ENCODE data around the gene ARHGAP26. TPM values are rescaled to one million over a fixed set of nuclear protein-coding genes. Genes with fewer than 3 reads are reported as not detected.

The ARHGAP26 gene
- total RNA-seq, 1 donor from 2014 or later: 8.9 TPM

DNA sequence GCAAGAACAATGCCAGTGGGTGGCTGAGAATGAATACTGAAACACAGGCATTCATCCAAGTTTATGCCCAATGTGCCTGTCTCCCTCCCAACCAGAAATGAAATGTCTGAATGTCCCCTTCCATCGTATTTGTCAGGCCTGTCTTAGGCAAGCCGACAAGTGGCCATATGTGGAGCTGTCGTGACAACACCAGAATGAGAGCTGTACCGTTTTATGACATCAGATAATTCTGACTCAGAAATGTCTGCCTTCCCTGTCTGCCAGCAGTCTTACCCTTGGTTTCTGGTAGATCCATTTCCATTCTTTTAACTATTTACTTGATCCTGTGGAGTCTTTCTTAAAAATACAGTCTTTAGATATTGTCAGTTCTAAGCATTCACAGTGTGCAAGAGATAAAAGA is 421.5 kb downstream of the ARHGAP26 start:
- Mint-ChIP-seq H3K9me3 (peaks cover 16% of the 10 kb centered on the region), H3K27ac (no peak overlapping the region), H3K36me3 (no peaks in the 10 kb centered on the region), H3K27me3 (ENCODE audit: low read depth) (no peaks in the 10 kb centered on the region), H3K4me3 (no peak overlapping the region), H3K4me1 (peaks cover 4% of the 10 kb centered on the region)
- DNase-seq (ENCODE audit: low spot score in 2 of 2, unreplicated experiment in 2 of 2): no peak
- TF ChIP-seq, protein P1, sequence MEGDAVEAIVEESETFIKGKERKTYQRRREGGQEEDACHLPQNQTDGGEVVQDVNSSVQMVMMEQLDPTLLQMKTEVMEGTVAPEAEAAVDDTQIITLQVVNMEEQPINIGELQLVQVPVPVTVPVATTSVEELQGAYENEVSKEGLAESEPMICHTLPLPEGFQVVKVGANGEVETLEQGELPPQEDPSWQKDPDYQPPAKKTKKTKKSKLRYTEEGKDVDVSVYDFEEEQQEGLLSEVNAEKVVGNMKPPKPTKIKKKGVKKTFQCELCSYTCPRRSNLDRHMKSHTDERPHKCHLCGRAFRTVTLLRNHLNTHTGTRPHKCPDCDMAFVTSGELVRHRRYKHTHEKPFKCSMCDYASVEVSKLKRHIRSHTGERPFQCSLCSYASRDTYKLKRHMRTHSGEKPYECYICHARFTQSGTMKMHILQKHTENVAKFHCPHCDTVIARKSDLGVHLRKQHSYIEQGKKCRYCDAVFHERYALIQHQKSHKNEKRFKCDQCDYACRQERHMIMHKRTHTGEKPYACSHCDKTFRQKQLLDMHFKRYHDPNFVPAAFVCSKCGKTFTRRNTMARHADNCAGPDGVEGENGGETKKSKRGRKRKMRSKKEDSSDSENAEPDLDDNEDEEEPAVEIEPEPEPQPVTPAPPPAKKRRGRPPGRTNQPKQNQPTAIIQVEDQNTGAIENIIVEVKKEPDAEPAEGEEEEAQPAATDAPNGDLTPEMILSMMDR (IDR thresholded peaks at IDR 0.05; ENCODE audit: unreplicated experiment): no peak

DNA sequence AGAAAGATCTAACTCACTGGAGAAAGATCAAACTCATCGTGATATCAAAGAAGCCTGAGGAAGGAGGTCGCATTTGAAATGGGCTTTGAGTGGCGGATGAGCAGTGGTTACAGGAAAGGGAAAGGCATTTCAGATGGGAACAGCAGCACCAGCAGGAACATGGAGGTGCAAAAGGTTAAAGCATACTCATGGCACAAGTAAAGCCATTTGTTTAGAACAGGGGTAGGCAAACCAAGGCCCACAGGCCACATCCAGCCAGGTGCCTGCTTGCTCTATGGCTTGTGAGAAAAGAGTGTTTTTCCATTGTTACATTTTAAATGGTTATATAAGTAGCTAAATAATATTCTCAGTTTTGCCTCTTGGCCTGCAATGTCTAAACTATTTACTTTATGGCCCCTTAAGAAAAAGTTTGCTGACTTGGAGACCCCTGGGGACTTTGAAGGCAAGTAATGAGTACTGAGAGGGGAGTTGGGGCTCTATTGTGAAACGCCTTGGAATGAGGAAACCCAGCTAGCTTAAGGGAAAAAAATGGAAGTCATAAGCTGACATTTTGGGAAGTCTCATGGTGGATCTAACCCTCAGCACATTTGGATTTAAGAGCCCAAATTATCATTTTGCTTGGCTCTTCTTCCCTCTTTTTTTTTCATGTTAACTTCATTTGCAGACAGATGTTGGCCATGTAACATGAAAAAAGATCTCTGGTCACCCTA is 422.2 kb downstream of the ARHGAP26 start:
- H3K36me3 Mint-ChIP-seq: peaks cover under 1% of the 10 kb centered on the region
- H3K27ac Mint-ChIP-seq: no peak overlapping the region
- TF ChIP-seq, protein P1 (IDR thresholded peaks at IDR 0.05; ENCODE audit: unreplicated experiment): no peak
- H3K9me3 Mint-ChIP-seq: peaks cover 20% of the 10 kb centered on the region
- no peak overlapping the region for H3K4me3 Mint-ChIP-seq
- peaks cover 2% of the 10 kb centered on the region for H3K4me1 Mint-ChIP-seq
- no peak for DNase-seq (ENCODE audit: low spot score in 2 of 2, unreplicated experiment in 2 of 2)
- no peaks in the 10 kb centered on the region for H3K27me3 Mint-ChIP-seq (ENCODE audit: low read depth)

DNA sequence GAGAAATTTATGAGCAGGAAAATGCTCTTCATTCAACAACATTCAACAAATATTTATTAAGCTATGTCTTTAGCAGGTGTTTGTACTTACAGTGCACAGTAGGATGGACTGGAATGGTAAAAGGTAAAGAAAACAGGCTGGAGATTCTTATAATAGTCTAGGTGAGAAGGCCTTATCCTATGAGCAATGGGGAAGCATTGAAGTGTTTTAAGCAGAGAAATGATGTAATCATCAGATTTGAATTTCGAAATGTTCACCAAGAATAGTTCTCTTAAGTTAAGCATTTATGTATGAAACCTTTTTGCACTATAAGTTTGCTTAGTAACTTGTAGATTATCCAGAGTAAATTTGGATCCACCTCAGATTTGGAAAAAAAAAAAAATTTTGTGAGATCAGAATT is 424.0 kb downstream of the ARHGAP26 start:
- TF ChIP-seq, protein P1 (IDR thresholded peaks at IDR 0.05; ENCODE audit: unreplicated experiment): no peak
- Mint-ChIP-seq H3K9me3 (peaks cover 27% of the 10 kb centered on the region), H3K27me3 (ENCODE audit: low read depth) (no peaks in the 10 kb centered on the region), H3K4me3 (no peak overlapping the region), H3K27ac (no peak overlapping the region), H3K36me3 (peaks cover 7% of the 10 kb centered on the region), H3K4me1 (no peaks in the 10 kb centered on the region)
- DNase-seq (ENCODE audit: low spot score in 2 of 2, unreplicated experiment in 2 of 2): no peak

DNA sequence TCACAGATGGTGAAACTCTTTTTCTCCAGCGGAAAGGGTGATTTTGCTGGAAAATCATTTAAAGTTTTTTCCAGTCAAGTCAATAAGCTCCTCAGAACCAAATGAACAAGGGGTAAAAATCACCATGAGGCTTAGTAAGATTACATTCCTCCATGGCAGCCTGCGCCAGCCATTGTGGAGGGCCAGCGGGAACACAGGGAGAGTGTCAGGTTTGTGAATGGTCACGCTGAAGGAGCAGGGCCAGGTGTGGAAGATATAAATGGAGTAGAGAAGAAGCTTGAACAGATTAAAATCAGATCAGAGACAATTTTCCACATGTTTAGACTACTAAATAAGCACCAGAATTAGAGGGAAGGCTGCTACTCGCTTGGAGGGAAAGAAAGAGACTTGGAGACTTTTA is 424.5 kb downstream of the ARHGAP26 start:
- no peaks in the 10 kb centered on the region for H3K4me1 Mint-ChIP-seq
- TF ChIP-seq, protein P1 (IDR thresholded peaks at IDR 0.05; ENCODE audit: unreplicated experiment): no peak
- peaks cover 27% of the 10 kb centered on the region for H3K9me3 Mint-ChIP-seq
- no peak overlapping the region for H3K4me3 Mint-ChIP-seq
- peaks cover 7% of the 10 kb centered on the region for H3K36me3 Mint-ChIP-seq
- DNase-seq (ENCODE audit: low spot score in 2 of 2, unreplicated experiment in 2 of 2): no peak
- no peaks in the 10 kb centered on the region for H3K27me3 Mint-ChIP-seq (ENCODE audit: low read depth)
- no peak overlapping the region for H3K27ac Mint-ChIP-seq

DNA sequence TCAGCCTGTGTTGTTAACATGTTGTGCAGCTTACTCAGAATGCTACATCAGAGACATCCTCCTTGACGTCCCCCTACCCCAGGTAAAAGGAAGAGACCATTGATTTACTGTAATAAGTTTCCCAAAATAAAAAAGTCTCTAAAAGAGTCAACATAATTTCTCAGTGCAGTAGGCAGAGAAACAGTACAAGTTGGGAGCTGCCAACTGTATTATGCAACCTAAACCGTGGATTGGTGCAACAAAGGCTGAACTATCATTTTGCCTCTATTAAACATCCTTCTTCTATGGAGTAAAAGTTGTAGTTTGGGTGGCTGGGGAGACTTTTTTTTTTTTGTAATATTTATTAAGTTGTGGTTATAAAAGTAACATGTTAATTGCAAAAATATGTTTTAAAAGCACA is 425.3 kb downstream of the ARHGAP26 start:
- DNase-seq (ENCODE audit: low spot score in 2 of 2, unreplicated experiment in 2 of 2): no peak
- no peaks in the 10 kb centered on the region for H3K4me1 Mint-ChIP-seq
- peaks cover 23% of the 10 kb centered on the region for H3K9me3 Mint-ChIP-seq
- no peaks in the 10 kb centered on the region for H3K27me3 Mint-ChIP-seq (ENCODE audit: low read depth)
- H3K4me3 Mint-ChIP-seq: no peak overlapping the region
- TF ChIP-seq, protein P1 (IDR thresholded peaks at IDR 0.05; ENCODE audit: unreplicated experiment): no peak
- H3K27ac Mint-ChIP-seq: no peak overlapping the region
- peaks cover 7% of the 10 kb centered on the region for H3K36me3 Mint-ChIP-seq

Measured in mesothelial cell of epicardium (in vitro differentiated cells).